Body of pancreas (tissue), 4 donors: ENCODE measurements around the gene GJA3. TPM values are rescaled to one million over a fixed set of nuclear protein-coding genes. Genes with fewer than 3 reads are reported as not detected.
"Not testable (repeated sequence)": the region's sequence is repeated elsewhere in the genome, so short reads cannot be mapped to it uniquely, and the experiment has no call there.

ENCODE experiments used
- ATAC-seq: fragments of 150-250 bp; one replicate; pipeline ENCODE4 v1.9.1; 2016
- DNase-seq, 4 donors: peaks; one replicate each; pipeline ENCODE4 v3.0.0-alpha.2; 2019
- H3K27ac ChIP-seq, 4 donors: fragments of 200-600 bp; sonication (generic); 1 replicate in 3 of 4; 2 replicates in 1 of 4; pipeline versions ENCODE4 v1.5.1 to v1.6.1; 2016 to 2019; ENCODE audit warnings: mild to moderate bottlenecking in 1 of 4, mixed read lengths in 1 of 4, moderate library complexity in 1 of 4
- H3K27me3 ChIP-seq, 2 donors: fragments of 200-600 bp; sonication (generic); one replicate each; pipeline ENCODE4 v1.6.0; 2016; ENCODE audit warnings: mild to moderate bottlenecking in 1 of 2
- H3K36me3 ChIP-seq, 2 donors: fragments of 200-600 bp; sonication (generic); replicated peaks in 1 of 2; 2 replicates each; pipeline ENCODE4 v1.5.1; 2016; ENCODE audit warnings: low read depth in 2 of 2; ENCODE audit not compliant: insufficient read depth in 1 of 2
- H3K4me1 ChIP-seq: fragments of 200-600 bp; sonication (generic); one replicate; pipeline ENCODE4 v1.6.0; 2016
- H3K4me3 ChIP-seq, 2 donors: fragments of 200-600 bp; sonication (generic); 1 replicate in 1 of 2; 2 replicates in 1 of 2; pipeline ENCODE4 v1.5.1; 2016 to 2019
- H3K9me3 ChIP-seq, 3 donors: fragments of 200-600 bp; sonication (generic); 1 replicate in 2 of 3; 2 replicates in 1 of 3; pipeline ENCODE4 v1.5.1; 2016
- POLR2A ChIP-seq, 3 donors: fragments of 450-650 bp; IDR thresholded peaks; one replicate each; pipeline ENCODE4 v1.6.1; 2016; ENCODE audit warnings: antibody characterized with exemption in 3 of 3, mild to moderate bottlenecking in 2 of 3
- WGBS, 2 donors: methylation state at CpG; one replicate each; pipeline ENCODE4 v1.1.5; 2017; 5-methylcytosine and 5-hydroxymethylcytosine counted together
- intact Hi-C: fragments of 100-400 bp; cut with DNase I; formaldehyde crosslinking; loops from one replicate; pipeline ENCODE4 v1.15.1; 2023
- total RNA-seq, 2 donors: library from RNA; depleted of rRNA; stranded (reverse); fragments of >200 nt; gene quantifications; one replicate each; pipeline ENCODE4 v1.1.0, GENCODE V29; 2016
- TF ChIP-seq, protein P1 (sequence below), 7 experiments: fragments of 450-650 bp in 4 of 7; fragments of 200-600 bp in 3 of 7; sonication (generic) in 3 of 7; IDR thresholded peaks; one replicate each; pipeline ENCODE4 v1.5.1; 2016 to 2019; ENCODE audit warnings: antibody characterized with exemption in 7 of 7

Gene GJA3
- total RNA-seq, 2 donors from 2014 or later: not detected

DNA sequence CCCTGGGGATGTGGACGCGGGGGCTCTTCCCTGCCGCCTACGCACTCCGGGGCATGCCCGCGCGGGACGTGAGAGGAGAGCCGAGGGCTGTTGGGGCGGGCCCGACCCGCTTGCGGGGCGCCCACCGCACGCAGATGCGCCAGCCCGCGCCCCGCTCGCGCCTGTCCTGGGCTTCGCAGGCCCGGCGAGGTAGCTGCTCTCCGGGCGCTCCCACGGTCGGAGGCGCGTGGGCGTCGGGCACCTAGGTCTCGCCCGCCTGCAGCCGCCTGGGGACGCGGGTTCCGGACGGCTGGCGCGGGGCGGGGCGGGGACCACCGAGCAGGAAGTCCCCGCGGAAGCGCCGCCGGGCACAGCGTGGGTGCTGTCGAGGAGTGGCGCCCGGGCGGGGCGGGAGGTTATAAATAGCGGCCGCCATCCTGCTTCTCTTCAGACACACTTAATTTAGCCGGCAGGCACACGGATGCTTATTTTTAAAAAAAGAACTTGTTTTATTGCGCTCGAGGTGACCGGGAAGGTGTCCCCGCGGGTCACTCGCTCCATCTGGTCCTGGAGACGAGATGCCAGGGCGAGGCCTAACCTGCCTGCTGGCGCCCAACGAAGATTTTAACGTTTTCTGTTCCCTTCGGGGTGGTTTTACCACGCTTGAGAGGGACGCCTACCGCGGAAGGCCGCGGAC is 561 bp upstream of the GJA3 start:
- no peak for TF ChIP-seq POLR2A (IDR thresholded peaks at IDR 0.05)
- TF ChIP-seq, protein P1, sequence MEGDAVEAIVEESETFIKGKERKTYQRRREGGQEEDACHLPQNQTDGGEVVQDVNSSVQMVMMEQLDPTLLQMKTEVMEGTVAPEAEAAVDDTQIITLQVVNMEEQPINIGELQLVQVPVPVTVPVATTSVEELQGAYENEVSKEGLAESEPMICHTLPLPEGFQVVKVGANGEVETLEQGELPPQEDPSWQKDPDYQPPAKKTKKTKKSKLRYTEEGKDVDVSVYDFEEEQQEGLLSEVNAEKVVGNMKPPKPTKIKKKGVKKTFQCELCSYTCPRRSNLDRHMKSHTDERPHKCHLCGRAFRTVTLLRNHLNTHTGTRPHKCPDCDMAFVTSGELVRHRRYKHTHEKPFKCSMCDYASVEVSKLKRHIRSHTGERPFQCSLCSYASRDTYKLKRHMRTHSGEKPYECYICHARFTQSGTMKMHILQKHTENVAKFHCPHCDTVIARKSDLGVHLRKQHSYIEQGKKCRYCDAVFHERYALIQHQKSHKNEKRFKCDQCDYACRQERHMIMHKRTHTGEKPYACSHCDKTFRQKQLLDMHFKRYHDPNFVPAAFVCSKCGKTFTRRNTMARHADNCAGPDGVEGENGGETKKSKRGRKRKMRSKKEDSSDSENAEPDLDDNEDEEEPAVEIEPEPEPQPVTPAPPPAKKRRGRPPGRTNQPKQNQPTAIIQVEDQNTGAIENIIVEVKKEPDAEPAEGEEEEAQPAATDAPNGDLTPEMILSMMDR (IDR thresholded peaks at IDR 0.05): no peak
- Histone ChIP-seq H3K4me1 (peaks cover 22% of the 10 kb centered on the region), H3K4me3 (peak overlapping the region in 1 of 2 donors; percentile 5), H3K36me3 (no peaks in the 10 kb centered on the region), H3K27me3 (peaks cover 0 to 32% of the 10 kb centered on the region in 2 donors), H3K27ac (no peak overlapping the region), H3K9me3 (no peaks in the 10 kb centered on the region)
- ATAC-seq: no peak
- intact Hi-C loops: no loop called here
- 8 to 47% methylated on average over 6 to 62 of the region's 79 CpGs for WGBS, 2 donors
- DNase-seq: no peak

DNA sequence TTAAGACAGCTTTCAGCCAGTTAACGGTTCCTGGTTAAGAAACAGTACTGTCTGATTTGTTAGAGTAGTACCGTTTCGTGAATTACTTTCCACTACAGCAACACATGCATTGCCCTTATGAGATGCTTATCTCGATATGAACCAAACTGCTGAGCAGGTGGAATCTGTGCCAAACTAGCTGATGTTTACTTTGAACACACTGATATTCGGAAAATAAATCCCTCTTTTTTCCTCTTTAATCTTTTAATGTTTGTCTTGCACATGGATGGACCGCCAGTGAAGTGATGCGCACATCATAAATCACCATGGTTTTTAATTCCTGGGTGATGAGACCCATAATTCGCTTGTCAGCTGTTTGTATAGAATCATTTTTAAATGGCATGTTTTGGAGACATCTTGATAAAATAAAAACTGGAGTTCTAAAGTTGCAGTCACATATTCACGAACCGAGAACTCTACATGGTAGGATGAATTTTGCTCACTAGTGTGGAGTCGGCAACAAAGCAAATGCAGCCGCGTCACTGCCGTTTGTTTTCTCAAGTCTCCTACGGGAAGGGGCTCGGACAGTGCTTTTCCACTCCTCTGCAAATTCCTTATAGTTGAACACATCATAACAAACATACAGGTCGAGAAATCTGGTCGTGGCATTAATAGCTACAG is 1.1 kb downstream of the GJA3 start:
- H3K36me3 ChIP-seq: no peaks in the 10 kb centered on the region
- no peaks in the 10 kb centered on the region for H3K9me3 ChIP-seq
- TF ChIP-seq, protein P1 (IDR thresholded peaks at IDR 0.05): no peak
- TF ChIP-seq POLR2A (IDR thresholded peaks at IDR 0.05): no peak
- DNase-seq: no peak
- H3K27ac ChIP-seq: no peak overlapping the region
- WGBS, 2 donors: 25 to 31% methylated on average over 18 of the region's 18 CpGs
- no peak overlapping the region for H3K4me3 ChIP-seq
- intact Hi-C loops: no loop called here
- H3K4me1 ChIP-seq: peaks cover 22% of the 10 kb centered on the region
- no peak for ATAC-seq
- H3K27me3 ChIP-seq: peaks cover 0 to 32% of the 10 kb centered on the region in 2 donors

DNA sequence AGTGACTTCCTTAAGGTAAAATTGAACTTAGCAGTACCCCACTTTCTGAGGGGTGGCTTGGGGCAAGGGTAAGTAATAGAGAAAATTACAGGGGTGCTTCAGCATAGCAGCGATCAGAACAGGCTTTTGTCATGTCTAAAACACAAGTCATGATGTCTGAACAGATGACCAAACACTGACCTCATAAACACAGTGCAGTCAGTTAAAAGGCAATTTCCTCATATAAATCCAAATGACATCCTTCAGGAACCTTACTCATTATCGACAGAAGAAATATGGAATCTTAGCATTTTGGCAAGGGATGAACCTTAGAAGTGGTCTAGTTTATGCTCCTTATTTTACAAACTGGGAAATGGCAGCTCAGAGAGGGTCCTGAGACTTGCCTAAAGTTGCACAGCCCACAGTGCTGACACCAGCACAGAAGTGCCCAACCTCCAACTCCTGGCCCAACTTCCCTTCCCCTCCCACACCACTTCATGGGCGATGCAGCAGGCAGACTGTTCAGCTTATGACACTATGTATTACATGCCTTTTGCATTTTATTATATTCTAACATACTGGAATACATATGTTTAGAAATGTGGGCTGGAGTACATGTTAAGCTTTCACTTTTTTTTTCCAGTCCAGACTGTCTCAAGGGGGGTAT is 3.6 kb downstream of the GJA3 start:
- DNase-seq (no peak), ATAC-seq (no peak)
- no peak for TF ChIP-seq POLR2A (IDR thresholded peaks at IDR 0.05)
- TF ChIP-seq, protein P1 (IDR thresholded peaks at IDR 0.05): no peak
- Histone ChIP-seq H3K36me3 (no peaks in the 10 kb centered on the region), H3K9me3 (no peaks in the 10 kb centered on the region), H3K4me1 (peaks cover 17% of the 10 kb centered on the region), H3K27me3 (peaks cover 0 to 32% of the 10 kb centered on the region in 2 donors), H3K27ac (no peak overlapping the region), H3K4me3 (no peak overlapping the region)
- intact Hi-C loops: no loop called here
- 54 to 59% methylated on average over 3 of the region's 3 CpGs for WGBS, 2 donors

DNA sequence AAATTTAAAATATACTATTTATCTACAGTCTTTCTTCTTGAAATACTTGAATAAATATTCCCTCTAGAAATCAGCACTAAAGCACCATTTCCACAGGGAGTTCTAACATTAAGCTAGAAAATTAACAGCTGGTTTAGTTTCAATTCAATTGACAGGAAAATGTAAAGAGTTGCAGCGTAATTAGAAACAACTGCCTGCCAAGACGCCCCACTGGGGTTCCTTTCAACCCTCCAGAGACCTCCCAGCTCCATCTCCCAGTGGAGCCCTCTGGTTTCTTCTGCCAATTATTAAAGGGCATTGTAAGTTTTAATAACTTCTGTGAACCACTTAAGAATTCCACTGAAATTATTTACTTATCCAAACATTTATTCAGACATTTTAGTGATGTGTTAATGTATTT is 4.2 kb downstream of the GJA3 start:
- H3K9me3 ChIP-seq: no peaks in the 10 kb centered on the region
- no peaks in the 10 kb centered on the region for H3K36me3 ChIP-seq
- H3K4me3 ChIP-seq: no peak overlapping the region
- DNase-seq (no peak), ATAC-seq (no peak)
- peaks cover 17% of the 10 kb centered on the region for H3K4me1 ChIP-seq
- H3K27ac ChIP-seq: no peak overlapping the region
- WGBS, 2 donors: 48 to 58% methylated on average over 2 of the region's 2 CpGs
- TF ChIP-seq, protein P1 (IDR thresholded peaks at IDR 0.05): no peak
- no peak for TF ChIP-seq POLR2A (IDR thresholded peaks at IDR 0.05)
- peaks cover 0 to 32% of the 10 kb centered on the region in 2 donors for H3K27me3 ChIP-seq
- intact Hi-C loops: no loop called here

DNA sequence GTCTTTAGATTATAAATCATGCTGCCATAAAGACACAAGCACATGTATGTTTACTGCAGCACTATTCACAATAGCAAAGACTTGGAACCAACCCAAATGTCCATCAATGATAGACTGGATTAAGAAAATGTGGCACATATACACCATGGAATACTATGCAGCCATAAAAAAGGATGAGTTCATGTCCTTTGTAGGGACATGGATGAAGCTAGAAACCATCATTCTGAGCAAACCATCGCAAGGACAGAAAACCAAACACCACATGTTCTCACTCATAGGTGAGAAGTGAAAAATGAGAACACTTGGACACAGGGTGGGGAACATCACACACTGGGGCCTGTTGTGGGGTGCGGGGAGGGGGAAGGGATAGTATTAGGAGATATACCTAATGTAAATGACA is 7.6 kb downstream of the GJA3 start:
- intact Hi-C loops, H3K4me3 ChIP-seq, H3K27me3 ChIP-seq, DNase-seq, H3K27ac ChIP-seq, H3K36me3 ChIP-seq, ATAC-seq, H3K9me3 ChIP-seq, H3K4me1 ChIP-seq: not testable (repeated sequence)
- WGBS, 2 donors: 81 to 94% methylated on average over 2 of the region's 2 CpGs
